NCI-H128 (cell line): ENCODE results near the gene SLC25A26.

Experiments used
- DNase-seq: peaks from one replicate; lab custom pipeline; 2025; ENCODE audit not compliant: unreplicated experiment; lab: John Stamatoyannopoulos, UW

The SLC25A26 gene

DNA sequence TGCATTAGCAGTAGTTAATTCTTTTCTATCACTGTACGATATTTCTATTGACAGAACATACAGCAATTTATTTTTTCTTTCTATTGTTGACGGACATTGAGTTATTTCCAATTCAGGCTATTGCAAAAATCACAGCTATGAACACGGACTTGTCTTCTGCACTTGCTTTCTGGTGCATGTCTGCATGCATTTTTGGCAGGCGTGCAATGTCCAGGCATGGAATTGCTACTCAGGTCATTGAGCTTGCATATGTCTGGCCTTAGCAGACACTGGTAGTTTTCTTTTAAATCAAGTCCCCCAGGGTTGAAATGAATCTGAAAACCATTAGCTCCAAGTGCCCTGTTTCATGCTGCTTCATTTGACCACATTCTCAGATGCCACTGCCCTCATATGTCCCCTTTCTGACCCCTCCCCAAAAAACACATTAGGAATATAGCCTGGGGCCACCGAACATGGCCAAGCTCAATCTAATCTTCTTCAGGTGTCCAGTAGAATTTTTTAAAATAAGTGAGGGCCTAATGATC lies 207.2 kb downstream of the SLC25A26 start:
- no peak for DNase-seq
